ENCODE data around the gene GZMM. TPM values are rescaled to one million over a fixed set of nuclear protein-coding genes. Genes with fewer than 3 reads are reported as not detected.

The GZMM gene
- total RNA-seq, 1 donor from 2014 or later: not detected

DNA sequence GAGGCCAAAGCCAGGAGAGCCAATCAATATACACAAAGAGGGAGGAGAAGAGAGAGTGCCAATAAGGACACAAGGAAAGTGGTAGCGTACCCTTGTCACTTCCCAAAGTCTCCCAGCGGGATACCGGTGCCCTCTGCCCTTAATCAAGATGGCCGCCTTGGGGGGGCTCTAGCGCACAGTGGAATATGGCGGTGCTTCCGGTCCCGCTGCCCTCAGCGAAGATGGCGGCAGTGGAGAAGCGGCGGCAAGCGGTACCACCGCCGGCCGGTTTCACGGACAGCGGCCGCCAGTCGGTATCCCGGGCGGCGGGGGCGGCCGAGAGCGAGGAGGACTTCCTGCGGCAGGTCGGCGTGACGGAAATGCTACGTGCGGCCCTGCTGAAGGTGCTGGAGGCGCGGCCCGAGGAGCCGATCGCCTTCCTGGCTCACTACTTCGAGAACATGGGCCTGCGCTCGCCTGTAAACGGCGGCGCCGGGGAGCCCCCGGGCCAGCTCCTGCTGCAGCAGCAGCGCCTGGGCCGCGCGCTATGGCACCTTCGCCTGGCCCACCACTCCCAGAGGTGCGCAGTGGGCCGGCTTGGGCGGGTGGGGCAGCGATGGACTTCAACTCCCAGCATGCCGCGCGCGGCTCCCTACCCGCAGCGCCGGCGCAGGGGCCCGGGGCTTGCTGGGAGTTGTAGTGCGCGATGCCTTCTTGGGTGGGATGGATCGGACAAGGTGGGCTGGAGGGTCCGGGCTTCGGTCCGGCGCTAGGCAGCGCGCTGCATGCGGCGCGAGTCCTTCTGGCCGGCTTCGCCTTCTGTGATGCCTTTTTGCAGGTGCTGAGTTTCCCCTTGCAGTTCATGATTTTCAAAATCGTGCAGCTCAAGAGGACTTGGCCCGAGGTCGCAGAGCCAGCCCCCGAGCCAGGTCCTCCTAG, 36.3 kb upstream of the GZMM start, which contains the start of gene TPGS1:
Gene TPGS1, plus strand, starts transcription at position 212 of the 918 bp plus-strand sequence. Its CDS starts 10 bp downstream, at position 222.
- TF ChIP-seq, protein P1, sequence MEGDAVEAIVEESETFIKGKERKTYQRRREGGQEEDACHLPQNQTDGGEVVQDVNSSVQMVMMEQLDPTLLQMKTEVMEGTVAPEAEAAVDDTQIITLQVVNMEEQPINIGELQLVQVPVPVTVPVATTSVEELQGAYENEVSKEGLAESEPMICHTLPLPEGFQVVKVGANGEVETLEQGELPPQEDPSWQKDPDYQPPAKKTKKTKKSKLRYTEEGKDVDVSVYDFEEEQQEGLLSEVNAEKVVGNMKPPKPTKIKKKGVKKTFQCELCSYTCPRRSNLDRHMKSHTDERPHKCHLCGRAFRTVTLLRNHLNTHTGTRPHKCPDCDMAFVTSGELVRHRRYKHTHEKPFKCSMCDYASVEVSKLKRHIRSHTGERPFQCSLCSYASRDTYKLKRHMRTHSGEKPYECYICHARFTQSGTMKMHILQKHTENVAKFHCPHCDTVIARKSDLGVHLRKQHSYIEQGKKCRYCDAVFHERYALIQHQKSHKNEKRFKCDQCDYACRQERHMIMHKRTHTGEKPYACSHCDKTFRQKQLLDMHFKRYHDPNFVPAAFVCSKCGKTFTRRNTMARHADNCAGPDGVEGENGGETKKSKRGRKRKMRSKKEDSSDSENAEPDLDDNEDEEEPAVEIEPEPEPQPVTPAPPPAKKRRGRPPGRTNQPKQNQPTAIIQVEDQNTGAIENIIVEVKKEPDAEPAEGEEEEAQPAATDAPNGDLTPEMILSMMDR (IDR thresholded peaks at IDR 0.05; ENCODE audit: unreplicated experiment): peak; percentile 10
- peak within 1 kb of the TSS; percentile 95 for H3K4me3 Mint-ChIP-seq (ENCODE audit: unreplicated experiment)
- peak; percentile 90 for DNase-seq (ENCODE audit: low spot score)
- H3K27me3 Mint-ChIP-seq (ENCODE audit: unreplicated experiment): peaks cover 17% of the 10 kb centered on the region
- H3K36me3 Mint-ChIP-seq (ENCODE audit: low read depth, unreplicated experiment): peaks cover 8% of the 10 kb centered on the region
- peaks cover 24% of the 10 kb centered on the region for H3K4me1 Mint-ChIP-seq (ENCODE audit: unreplicated experiment)
- H3K9me3 Mint-ChIP-seq (ENCODE audit: unreplicated experiment): no peaks in the 10 kb centered on the region
- peak within 1 kb of the TSS; percentile 99 for H3K27ac Mint-ChIP-seq (ENCODE audit: unreplicated experiment)

DNA sequence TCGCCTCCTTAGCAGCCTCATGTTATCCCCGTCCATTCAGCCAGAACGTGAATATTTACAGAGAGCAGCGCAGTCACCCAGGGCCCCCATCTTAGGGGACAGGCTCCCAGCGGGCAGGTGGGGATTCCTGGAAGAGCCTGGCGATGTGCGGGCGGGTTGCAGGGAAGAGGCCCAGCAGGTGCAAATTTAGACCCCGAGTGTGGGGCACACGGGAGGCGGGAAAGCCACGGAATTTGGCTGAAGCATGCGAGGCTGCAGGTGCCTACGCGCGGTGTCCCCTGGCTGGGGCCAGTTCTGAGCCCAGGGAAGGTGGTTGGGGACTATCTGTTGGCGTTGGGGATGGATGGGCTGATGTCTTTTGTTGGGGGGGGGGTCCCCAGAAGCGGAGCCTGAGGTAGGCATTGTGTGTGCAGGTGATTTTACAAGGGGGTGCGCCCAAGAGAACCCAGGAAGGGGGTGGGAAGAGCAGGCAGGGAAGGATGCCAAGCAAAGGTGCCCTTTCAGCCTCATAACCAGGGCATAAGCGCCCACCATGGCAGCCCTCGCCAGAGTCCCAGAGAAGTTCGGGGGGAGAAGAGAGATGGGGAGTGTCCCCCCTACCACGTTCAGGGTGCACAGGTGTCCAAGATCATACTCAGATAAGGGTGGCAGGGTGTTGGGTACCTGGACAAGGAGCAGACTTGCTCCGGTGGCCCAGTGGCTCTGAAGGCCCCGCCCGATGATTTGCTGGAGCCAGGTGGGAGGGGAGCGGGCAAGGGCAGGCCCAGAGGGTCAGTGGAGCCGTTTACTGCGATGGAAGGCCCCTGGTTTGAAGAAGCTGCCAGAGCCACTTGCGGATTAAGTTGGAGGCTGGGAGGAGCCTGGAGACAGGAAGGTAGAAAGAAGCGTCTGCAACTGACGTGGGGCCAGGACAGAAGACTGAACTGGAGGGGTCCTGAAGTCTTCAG, 35.4 kb upstream of the GZMM start:
- no peak for DNase-seq (ENCODE audit: low spot score)
- Mint-ChIP-seq H3K27ac (ENCODE audit: unreplicated experiment) (peak overlapping the region; percentile 67), H3K4me1 (ENCODE audit: unreplicated experiment) (peaks cover 23% of the 10 kb centered on the region), H3K9me3 (ENCODE audit: unreplicated experiment) (no peaks in the 10 kb centered on the region), H3K4me3 (ENCODE audit: unreplicated experiment) (peak overlapping the region; percentile 91), H3K36me3 (ENCODE audit: low read depth, unreplicated experiment) (peaks cover 9% of the 10 kb centered on the region), H3K27me3 (ENCODE audit: unreplicated experiment) (peaks cover 15% of the 10 kb centered on the region)
- TF ChIP-seq, protein P1 (IDR thresholded peaks at IDR 0.05; ENCODE audit: unreplicated experiment): no peak

DNA sequence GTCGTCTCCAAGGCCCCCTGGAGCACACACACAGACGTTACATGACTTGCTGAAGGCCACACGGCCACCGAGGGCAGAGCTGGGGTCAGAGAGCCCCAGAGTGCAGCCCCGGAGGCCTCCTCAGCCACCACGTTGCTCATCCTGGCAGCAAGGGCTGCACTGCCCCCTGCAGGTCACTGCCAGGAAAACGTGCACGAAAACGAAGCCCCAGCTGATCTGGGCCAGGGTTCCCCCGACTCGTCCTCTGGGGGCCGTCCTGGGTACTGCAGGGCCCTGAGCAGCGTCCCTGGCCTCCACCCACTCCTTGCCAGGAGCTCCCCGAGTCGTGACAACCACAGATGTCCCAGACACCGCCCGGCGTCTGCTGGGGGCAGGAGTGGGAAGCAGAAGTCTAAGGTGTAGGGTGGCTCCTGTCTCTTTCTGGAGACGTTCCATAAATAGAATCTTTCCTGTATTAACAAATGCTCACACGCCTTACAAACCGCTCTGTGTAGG, 33.2 kb upstream of the GZMM start:
- peak; percentile 96 for DNase-seq (ENCODE audit: low spot score)
- Mint-ChIP-seq H3K4me3 (ENCODE audit: unreplicated experiment) (no peak overlapping the region), H3K36me3 (ENCODE audit: low read depth, unreplicated experiment) (peaks cover 19% of the 10 kb centered on the region), H3K27me3 (ENCODE audit: unreplicated experiment) (peaks cover 20% of the 10 kb centered on the region), H3K4me1 (ENCODE audit: unreplicated experiment) (peaks cover 19% of the 10 kb centered on the region), H3K27ac (ENCODE audit: unreplicated experiment) (no peak overlapping the region), H3K9me3 (ENCODE audit: unreplicated experiment) (no peaks in the 10 kb centered on the region)
- TF ChIP-seq, protein P1 (IDR thresholded peaks at IDR 0.05; ENCODE audit: unreplicated experiment): peak; percentile 100

DNA sequence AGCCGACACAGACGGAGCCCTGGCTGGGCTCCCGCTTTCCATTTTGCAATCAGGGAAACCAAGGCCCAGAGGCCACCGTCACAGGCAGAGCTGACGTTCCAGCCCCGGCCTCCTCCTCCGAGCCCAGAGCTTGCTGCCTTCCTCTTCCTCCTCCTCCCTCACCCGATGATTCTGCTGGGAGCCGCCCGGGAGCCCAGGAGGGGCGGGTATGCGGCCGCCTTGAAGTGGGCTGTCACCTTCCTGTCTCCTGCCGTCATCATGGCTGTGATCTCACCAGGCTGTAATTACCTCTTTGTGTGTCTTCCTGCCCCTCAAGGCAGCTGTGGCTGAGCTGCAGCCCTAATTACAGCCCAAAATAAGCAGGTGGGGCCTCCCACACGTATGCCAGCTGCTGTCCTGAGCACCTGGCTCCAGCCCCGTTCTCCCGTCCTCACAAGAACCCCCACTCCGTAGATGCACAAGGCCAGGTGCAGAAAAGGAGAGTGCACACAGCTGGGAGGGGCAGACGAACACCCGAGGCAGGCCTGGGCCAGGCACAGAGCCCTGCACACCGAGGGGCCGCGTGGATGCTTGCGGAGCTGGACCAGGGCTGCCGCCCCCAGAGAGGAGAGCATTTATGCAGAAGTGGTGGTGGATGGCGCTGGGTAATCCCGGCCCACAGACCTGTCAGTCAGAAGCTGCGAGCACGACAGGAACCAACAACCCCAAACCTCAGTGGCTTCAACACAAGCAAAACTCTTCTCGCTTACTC, 32.6 kb upstream of the GZMM start:
- Mint-ChIP-seq H3K27me3 (ENCODE audit: unreplicated experiment) (peaks cover 21% of the 10 kb centered on the region), H3K4me1 (ENCODE audit: unreplicated experiment) (peaks cover 19% of the 10 kb centered on the region), H3K27ac (ENCODE audit: unreplicated experiment) (peak overlapping the region; percentile 36), H3K9me3 (ENCODE audit: unreplicated experiment) (no peaks in the 10 kb centered on the region), H3K4me3 (ENCODE audit: unreplicated experiment) (peak overlapping the region; percentile 47), H3K36me3 (ENCODE audit: low read depth, unreplicated experiment) (peaks cover 22% of the 10 kb centered on the region)
- TF ChIP-seq, protein P1 (IDR thresholded peaks at IDR 0.05; ENCODE audit: unreplicated experiment): no peak
- no peak for DNase-seq (ENCODE audit: low spot score)

All from endothelial cell (in vitro differentiated cells).